HG03060 (cell line): ENCODE measurements around the gene SLC6A11.

Experiments
- ATAC-seq: cut with Tn5 transposase; IDR thresholded peaks from one replicate; pipeline ENCODE4 v1.9.1; 2021; ENCODE audit warnings: low read depth, moderate number of reproducible peaks; ENCODE audit not compliant: unreplicated experiment

SLC6A11 gene

DNA sequence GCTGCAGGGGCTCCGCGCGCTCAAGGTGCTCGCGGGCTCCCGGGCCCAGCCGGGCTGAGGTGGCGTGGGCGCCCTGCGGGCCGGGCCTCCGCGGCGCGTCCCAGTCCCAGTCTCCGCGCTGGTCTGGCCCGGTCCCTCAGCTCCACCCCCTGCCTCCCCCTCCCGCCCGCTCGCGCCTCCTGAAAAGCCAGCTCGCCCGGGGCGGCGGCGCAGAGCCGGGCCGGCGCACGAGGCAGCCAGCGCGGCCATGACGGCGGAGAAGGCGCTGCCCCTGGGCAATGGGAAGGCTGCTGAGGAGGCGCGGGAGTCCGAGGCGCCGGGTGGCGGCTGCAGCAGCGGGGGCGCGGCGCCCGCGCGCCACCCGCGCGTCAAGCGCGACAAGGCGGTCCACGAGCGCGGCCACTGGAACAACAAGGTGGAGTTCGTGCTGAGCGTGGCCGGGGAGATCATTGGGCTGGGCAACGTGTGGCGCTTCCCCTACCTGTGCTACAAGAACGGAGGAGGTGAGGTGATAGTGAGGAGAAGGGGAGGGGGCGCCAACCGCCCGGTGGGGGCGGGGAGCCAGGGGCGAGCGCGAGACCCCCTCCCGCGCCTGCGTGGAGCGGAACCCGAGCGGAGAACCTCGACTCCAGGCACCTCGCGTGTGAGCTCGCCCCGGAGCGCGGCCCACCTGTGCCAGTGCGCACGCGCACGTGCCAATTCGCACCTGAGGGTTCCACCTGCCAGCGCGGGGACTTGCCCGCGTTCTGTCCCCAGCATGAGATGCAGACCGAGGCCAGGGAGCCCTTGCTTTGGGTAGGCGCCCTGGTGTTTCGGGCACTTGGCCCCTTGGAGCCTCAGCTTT is at the start of gene SLC6A11:
SLC6A11 (plus strand) TSS at position 210 of the 844 bp plus-strand sequence; CDS start at position 248, 38 bp downstream.
- no peak for ATAC-seq

DNA sequence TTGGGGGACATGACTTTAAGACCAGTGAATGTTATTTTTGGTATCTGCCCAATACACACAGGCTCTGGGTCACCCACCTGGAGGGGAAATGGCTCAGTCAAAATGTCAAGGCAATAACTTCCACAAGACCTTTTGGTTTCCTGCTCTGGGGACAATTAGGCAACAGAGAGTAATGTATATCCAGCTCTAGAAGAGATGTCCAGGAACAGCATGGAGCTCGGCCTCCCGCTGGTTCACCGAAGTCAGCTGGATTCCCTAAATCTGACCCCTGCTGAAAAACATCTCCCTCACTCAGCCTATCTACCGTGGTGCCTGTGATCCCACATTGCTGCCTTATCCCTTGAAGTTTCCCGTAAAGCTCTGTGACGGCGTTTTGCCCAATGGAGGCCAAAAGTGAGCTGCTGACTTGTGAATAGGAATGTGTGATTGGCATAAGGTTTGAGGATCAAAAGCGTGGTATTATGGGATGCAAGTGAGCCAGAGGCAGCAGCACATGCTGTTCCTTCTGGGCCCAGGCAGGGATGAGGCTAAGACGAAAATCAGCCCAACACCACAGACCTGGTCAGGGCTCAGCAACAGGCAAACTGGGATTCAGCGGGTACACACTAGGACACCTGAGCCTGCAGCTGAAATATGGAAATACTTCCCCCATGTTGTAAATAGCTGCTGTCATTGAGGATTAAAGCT is 47.2 kb upstream of the SLC6A11 start:
- ATAC-seq: no peak

DNA sequence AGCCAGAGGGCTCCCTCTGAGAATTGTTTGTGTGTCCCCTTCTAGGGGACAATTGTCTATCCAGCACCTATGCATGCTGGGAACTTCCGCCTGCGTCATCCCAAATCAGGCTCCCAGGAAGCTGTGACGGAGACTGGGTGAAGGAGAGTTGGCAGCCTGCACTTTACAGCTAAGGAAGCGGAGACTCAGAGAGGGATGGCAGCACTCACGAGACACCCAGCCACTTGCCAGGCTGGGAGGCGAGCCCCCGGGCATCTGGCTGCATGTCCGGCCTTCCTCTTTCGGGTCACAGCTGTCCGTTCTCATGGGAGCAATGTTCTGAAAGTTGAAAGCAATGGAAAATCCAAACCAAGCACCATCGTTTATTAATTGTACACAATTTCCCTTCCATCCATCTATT is 45.5 kb upstream of the SLC6A11 start:
- no peak for ATAC-seq

DNA sequence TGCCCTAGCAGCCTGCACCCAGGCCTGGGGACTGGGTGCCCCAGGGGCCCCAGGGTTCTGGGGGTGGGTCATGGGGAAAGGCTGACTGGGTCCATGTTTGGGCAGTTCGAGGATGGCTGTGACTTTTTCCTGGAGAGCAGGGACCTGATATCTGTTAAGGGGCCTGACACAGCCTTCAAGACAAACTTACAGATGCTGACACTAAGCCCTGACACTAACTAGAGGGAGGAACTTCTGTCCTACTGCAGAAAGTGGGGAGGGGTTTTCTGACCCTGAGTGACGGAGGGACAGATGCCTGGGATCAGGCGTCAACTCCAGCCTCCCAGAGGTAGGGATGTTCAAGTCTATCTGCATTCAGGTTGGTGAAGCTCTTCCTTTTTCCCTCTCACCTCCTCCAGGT is 45.0 kb upstream of the SLC6A11 start:
- no peak for ATAC-seq

DNA sequence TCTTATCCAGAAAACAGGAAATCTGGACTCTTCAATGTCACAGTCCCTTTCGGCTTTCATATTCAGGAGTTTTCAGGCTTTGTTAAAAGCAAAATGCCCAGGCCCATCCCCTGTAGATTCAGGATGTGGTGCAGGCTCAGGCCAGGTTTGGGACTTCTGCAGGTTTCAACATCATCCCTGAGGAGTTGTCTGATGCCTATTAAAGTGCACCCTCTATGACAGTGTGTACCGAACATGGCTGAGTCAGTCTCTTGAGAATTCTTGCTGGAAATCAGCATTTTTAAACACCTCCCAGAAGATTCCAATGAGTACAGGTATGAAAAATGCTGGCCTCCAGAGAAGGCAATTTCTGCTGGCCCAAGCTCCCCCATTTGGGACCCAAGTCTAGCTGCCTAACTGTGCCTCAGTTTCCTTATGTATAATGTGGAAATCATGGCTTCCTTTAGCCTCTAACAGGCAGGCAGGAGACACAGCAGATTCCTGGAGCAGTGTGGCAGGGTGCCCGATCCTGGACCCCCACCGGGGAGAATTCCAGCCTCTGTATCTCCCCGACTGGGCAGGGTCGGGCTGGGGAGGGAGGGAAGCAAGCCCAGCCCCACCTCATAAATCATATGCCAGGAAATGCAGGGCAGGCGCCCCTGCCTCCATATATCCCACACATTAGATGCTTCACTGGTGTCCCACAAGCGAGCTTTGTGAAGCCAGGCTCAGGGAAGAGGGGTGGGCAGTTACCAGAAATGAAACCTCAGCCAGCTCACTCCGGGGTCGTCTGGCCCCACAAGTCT is 44.4 kb upstream of the SLC6A11 start:
- ATAC-seq: no peak

DNA sequence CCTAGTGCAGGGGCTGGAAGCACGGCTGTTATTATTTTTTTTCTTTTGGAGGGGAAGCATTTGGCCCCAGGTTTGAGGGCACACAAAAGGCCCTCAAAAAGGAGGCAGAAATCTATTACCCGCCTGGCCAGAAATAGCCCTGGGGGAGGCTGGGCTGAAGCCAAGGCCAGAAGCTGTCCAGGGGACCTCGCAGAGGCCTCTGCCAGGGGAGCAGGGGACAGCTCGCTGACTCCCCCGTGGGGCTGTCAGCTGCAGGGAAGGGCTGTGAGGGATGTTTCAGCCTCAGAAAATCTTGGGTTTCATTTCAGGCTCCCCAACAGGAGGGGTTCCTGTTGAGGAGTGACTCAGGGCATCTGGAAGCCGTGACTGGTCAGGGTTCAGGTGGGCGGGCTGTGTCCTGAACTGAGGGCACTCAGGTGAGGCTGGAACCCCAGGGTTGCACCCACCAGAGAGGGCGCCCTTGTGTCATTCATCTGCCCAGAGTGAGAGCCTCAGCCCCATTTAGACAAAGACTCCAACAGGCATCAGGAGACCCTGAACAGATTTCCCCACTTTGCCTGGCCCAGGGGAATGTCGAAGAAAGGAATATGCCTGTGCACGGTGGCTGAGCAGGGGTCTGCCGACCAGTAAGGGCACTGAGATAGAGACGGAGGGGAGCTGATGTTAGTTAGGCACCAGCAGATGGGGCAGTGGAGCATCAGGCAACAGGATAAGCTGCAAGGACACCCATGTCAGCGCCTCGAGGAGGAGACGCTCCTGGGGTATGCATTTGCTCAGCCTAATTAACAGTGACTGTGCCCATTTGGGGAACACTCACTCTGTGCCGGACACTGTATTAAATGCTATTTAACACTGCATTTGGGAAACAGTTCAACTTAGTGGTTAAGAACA is 43.5 kb upstream of the SLC6A11 start:
- no peak for ATAC-seq

DNA sequence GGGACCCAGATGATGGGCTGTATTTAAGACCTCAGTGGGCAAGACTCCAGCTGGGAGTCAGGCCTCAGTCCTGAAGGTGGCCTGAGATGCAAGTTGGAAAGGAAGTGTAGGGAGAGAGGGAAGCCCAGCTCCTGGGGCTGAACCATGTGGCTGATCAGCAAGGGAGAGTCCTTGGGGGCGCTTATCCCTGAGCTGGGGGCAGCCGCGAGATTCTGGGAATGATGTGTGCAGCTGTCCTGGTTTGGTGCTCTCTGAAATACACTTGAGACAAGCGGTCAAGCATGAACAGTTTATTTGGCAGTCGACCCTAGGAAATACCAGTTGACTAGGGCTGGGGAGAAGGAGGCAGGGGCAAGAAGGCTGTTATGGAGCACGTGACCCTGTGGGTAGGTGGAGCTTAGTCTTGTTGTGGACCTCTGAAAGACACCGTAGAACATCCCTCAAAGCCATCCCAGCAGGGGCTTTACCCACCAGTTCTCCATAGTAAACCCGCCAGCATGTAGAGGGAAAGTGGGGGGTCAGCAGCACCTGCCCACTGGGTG is 41.8 kb upstream of the SLC6A11 start:
- ATAC-seq: no peak

DNA sequence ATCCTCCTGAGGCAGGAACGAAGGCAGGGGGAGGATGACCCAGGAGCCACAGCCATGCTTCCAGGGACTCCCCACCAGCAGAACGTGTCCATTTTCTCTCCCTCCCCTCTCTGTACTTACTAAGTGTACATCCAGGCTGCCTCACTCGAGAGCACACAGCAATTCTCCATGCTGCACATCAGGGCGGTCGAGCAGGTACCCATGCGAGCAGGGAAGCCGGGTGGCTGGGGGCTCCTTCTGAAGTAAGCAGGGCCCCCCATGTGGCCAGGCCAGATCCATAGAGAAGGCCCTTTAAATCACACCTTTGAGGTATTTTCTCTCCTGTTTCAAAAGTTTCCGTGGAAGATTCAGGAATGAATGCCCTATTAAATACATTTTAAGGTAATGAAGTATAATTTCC is 41.2 kb upstream of the SLC6A11 start:
- ATAC-seq: no peak

DNA sequence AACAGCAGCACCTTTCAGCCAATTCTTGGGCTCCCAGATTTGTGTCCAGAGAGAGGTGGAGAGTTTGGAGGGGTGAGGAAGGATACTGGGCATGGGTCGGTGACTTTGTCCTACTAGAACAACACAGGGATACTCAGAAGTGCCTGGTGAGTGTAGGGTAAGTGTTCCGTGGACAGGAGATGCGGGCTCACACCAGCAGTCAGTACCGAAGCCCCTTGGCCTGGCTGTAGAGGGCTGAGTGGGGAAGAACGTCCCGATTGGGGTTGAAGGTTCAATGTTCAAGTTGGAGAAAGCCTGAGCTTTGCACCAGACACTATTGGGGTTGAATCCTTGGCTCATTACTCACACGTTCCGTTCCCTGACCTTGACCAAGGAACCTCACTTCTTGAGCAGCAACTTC is 40.8 kb upstream of the SLC6A11 start:
- no peak for ATAC-seq

DNA sequence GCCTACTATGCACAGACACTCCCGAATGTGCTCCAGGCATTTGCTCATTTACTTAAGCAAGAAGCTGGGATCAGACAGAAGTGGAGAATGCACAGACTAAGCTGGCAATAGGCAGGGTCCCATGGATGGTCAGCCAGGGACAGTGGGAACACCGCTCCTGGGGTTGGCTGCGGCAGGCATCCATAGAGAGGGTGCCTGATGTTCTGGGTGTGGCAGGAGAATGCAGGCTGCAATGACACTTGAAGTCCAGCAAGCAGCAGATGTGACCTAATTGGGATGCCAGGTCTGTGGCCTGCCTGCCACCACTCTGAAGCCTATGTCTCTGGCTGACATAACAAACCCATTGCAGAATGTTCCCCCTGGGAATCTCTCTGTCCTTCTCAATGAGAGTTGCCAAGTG is 40.2 kb upstream of the SLC6A11 start:
- no peak for ATAC-seq

DNA sequence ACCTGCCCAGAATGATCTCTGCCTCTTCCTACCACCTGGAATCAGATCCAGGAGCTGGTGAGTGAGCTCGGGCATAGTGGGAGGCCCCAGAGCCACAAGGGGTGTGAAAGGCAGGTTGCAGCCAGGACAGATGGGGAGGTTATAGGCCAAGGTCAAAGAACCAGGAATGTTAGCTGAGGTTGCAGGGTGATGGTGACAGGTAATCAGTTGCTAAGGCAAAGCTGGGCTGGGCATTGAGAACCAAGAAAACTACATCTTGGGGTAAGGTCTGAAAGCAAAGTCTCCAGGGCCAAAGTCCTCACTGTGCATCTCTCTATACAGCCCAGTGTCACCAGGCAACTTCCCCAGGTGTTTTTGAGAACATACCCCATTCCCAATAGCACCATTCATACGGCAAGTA is 38.4 kb upstream of the SLC6A11 start:
- ATAC-seq: no peak

DNA sequence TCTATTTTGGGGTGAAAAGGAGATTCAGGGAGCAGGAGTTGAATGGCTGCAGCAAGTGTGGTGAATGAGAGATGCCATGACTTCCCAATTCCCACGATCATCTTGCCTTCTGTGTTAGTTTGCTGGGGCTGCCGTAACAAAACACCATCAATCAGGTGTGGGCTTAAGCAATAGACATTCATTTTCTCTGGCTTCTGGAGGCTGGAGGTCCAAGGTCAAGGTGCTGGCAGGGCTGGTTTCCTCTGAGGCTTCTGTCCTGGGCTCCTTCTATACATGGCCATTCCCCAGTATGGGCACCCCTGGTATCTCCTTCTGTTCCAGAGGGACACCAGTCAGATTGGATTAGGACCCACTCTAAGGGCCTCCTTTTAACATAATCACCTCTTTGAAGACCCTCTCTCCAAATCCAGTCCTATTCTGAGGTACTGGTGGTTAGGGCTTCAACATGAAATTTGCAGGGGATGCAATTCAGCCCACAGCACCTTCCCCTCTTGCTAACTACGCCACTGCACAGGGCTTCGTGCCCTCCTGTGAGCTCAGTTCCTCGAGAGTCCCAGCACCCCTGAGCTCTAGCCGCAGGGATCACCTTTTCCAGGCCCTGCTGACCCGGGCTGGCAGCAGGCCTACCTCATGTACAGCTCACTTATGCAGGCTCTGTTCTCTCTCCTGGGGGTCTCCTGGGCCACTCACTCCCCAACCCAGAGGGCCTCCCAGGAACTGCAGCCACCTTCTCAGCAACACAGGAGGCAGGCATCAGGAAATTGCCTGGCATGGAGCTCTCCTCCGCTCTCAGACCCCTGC is 37.3 kb upstream of the SLC6A11 start:
- ATAC-seq: no peak

DNA sequence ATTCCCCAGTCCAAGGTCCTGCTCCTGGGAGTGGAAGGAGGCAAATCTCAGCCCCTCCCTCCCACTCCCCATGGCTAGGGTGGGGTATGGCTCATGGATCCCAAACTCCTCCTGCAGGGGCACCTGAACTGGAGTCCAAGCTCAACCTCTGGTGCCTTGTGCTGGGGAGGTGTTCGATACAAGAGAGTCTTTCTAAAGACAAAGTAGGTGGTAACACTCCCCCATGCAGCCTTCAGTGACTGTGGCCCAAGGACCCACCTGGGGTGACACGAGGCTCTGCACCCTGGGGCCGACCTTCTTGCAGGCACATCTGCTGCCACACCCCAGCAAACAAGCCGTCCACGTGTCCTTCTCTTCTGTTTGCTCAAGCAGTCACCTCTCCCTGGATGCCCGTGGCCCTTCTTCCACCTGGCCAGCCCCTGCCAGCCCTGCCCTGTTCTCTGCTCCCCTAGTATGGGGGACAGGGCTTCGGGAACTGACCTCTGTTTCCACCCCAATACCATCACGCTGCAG is 36.7 kb upstream of the SLC6A11 start:
- no peak for ATAC-seq

DNA sequence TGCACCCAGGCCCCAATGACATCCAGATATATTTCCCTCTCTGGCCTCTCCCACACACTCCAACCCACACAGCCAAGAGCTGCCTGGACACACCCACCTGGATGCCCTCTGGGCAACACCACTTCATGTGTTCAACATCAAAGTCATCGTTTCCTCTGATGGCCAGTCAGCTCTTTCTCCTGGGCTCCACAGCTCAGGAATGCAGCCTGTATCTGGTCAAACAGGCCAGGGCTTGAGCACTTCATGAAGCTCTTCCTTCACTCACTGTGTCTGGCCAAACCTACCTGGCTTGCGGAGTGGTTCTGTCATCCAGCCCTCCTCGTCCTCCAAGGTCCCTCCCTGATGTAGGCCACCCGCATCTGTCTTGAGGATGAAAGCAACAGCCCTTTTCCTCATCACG is 35.8 kb upstream of the SLC6A11 start:
- no peak for ATAC-seq

DNA sequence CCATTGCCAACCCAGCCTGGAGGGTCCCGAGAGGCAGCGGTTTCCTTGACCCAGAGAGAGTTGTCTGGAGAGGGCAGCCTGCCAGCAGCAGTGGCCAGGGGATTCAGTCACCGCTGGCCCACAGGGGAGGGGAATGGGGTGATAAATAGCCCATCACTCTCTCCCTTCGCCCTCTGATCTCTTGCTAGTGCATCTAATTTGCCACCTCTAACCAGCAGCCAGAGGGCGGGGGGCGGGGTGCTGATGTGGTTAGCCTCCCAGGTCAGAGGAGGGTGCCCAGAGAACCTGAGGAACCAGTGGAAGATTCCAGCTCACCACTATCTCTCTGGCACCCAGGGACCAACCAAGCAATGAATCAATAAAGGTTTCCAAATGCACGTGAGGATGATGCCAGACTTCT is 35.1 kb upstream of the SLC6A11 start:
- no peak for ATAC-seq

DNA sequence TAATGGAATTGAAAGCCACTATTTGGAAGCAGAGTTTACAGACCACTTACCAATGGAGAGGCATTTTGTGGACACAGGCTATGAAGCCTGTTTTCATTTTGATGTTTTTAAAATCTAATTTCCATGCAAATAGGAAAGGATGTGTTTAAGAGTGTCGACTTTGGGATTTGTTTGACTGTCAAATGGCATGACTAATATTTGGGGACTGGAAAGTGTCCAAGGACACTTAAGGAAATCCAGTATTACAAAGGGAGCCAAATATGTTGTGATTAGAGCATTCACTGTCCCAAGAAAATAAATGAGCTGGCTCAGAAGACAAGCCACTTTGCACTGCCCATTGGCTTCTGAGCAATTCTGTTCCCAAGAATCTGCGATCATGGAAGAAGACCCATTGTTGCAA is 34.0 kb upstream of the SLC6A11 start:
- ATAC-seq: no peak

DNA sequence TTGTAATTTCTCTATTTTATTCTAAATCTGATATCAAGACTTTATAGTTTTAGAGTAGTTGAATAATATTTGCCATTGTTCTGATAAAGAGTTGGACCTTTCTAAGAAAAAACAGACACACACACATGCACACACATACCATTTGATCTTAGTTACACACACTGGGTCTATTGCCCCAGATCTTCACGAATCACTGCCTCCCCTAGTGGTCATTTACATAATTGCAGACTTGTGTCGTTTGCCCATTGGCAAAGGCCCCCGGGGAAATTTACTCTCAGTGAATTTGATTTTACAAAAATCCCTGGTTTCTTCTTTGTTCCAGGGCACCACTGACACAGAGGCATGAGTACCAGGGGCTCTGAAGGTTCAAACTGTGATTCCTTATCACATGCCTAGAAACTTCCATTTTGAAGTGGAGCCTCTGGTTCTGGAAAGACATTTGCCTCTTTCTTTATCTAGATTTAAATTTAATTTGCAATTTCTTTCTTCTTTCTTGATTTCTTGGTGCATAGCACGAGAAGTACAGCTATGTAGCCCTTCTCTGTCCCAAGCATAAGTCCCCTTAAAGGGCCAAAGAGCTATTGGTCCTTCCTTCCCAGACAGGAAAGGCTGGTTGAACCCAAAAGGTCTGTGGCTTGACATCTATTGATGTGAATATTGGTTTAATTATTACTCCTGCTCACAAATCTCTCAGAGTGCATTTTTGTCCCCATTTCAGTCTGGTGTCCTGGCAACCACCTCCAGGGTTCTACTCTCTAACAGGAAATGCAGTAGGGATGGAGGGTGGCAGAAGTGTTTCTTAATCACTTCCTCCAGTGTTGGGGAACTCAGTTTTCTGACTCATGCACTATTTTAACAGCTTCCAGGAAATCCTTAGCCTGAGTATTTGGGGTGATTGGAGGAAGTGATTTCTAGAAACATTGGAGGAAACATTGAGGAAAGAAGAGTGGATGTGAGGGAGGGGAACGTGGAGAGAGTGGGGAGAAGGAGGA is 32.4 kb upstream of the SLC6A11 start:
- no peak for ATAC-seq

DNA sequence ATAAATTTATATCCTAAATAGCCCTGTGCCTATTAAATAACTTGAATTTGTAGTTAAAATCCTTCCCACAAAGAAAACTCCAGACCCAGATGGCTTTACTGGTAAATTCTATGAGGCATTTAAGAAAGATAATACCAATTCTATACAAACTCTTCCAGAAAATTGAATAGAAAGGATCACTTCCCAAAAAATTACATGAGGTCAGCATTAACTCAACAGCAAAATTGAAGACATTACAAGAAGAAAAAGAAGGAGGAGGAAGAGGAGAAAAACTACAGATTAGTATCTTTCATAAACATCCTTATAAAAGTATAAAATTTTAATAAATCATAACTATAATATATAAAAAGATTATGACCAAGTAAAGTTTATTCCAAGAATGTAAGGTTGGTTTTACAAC is 29.4 kb upstream of the SLC6A11 start:
- no peak for ATAC-seq
